MM.1S (cell line): ENCODE measurements around the gene PUM1.

Experiments
- EZH2 ChIP-seq: fragments of 300-600 bp; sonication (generic); optimal IDR thresholded peaks from 2 replicates; pipeline ENCODE3; 2017; ENCODE audit warnings: low read depth, mild to moderate bottlenecking, antibody characterized with exemption, low read length, mixed read lengths
- EZH2phosphoT487 ChIP-seq: fragments of 300-600 bp; sonication (generic); IDR thresholded peaks from 2 replicates; pipeline ENCODE4 v1.6.1; 2018; ENCODE audit warnings: antibody characterized with exemption, low read length
- TF ChIP-seq, protein P1 (sequence below): fragments of 300-600 bp; sonication (generic); IDR thresholded peaks from 2 replicates; pipeline ENCODE4 v1.5.1; 2016; ENCODE audit warnings: antibody characterized with exemption, low read length, mixed read lengths

GRCh38 chr1:31020007-31020790 is 45.3 kb downstream of the PUM1 start:
- TF ChIP-seq EZH2: no peak
- TF ChIP-seq, protein P1, sequence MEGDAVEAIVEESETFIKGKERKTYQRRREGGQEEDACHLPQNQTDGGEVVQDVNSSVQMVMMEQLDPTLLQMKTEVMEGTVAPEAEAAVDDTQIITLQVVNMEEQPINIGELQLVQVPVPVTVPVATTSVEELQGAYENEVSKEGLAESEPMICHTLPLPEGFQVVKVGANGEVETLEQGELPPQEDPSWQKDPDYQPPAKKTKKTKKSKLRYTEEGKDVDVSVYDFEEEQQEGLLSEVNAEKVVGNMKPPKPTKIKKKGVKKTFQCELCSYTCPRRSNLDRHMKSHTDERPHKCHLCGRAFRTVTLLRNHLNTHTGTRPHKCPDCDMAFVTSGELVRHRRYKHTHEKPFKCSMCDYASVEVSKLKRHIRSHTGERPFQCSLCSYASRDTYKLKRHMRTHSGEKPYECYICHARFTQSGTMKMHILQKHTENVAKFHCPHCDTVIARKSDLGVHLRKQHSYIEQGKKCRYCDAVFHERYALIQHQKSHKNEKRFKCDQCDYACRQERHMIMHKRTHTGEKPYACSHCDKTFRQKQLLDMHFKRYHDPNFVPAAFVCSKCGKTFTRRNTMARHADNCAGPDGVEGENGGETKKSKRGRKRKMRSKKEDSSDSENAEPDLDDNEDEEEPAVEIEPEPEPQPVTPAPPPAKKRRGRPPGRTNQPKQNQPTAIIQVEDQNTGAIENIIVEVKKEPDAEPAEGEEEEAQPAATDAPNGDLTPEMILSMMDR: no peak
- no peak for TF ChIP-seq EZH2phosphoT487
